GM13976 (cell line): ENCODE results near the gene UNC80.

Experiments used
- DNase-seq: peaks from one replicate; pipeline ENCODE4 v3.0.0; 2012; ENCODE audit warnings: low spot score
- in situ Hi-C: fragments of 300-500 bp; cut with MboI; formaldehyde crosslinking; loops from one replicate; pipeline ENCODE4 v1.12.0; 2022; ENCODE audit warnings: low sequenced_read_pairs, mixed read lengths, inconsistent platforms; ENCODE audit not compliant: unreplicated experiment
- TF ChIP-seq, protein P1 (sequence below): IDR thresholded peaks from 2 replicates; pipeline ENCODE4 v1.5.1; 2012; ENCODE audit warnings: borderline replicate concordance, mild to moderate bottlenecking; ENCODE audit not compliant: insufficient read depth; ENCODE audit errors: extremely low read depth, missing control alignments, control extremely low read depth

UNC80 gene

GRCh38 chr2:209977386-209978239, 206.0 kb downstream of the UNC80 start:
- DNase-seq = peak; percentile 47
- TF ChIP-seq, protein P1, sequence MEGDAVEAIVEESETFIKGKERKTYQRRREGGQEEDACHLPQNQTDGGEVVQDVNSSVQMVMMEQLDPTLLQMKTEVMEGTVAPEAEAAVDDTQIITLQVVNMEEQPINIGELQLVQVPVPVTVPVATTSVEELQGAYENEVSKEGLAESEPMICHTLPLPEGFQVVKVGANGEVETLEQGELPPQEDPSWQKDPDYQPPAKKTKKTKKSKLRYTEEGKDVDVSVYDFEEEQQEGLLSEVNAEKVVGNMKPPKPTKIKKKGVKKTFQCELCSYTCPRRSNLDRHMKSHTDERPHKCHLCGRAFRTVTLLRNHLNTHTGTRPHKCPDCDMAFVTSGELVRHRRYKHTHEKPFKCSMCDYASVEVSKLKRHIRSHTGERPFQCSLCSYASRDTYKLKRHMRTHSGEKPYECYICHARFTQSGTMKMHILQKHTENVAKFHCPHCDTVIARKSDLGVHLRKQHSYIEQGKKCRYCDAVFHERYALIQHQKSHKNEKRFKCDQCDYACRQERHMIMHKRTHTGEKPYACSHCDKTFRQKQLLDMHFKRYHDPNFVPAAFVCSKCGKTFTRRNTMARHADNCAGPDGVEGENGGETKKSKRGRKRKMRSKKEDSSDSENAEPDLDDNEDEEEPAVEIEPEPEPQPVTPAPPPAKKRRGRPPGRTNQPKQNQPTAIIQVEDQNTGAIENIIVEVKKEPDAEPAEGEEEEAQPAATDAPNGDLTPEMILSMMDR = no peak
- in situ Hi-C loops = loop anchor here (5.0 kb wide), 1 partner anchor 215 kb away; no protein-coding TSS in a partner anchor

DNA sequence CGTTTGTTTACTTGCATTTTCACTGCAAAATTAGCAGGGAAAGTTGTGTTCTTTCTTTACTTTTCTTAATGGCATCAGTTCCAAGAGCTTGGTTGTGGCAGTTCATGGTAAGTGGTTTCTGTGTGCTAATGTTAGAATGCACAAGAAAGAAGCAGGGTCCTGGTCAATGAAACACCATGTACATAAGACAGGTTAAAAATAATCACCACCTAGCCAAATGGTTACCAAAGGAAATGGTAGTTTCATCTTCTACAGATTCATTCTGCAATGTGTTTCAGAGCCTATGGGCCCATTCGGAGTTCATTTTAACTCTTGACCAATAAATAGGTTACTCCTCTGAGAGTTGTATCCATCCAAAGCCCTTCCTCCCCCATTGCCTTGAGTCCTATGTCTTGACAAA, 212.7 kb downstream of the UNC80 start:
- TF ChIP-seq, protein P1 = no peak
- in situ Hi-C loops = no loop called here

GRCh38 chr2:209985874-209986273, 214.2 kb downstream of the UNC80 start:
- no peak for DNase-seq
- in situ Hi-C loops = no loop called here
- TF ChIP-seq, protein P1 = no peak

More for the DNA sequence above, 212.7 kb downstream of the UNC80 start:
- no peak for DNase-seq

DNA sequence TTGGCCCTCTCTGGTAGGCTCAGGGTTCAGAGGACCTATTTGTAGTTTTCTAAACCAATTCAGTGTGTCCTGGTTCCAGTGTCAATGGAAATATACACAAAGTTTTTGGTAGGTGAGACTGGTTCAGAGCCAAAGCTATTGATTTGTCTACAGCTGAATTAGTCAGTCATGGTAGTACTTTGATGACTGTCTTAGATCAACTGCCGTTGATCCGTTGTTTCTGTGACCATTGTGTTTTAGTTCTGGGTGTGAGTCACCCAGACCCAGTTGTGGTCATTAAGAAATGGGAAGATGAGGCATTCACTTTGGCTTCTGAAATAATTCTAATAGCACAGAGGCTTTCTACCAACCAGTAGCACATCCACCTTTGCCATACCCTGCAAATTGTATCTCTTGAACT, 214.8 kb downstream of the UNC80 start:
- in situ Hi-C loops = no loop called here
- TF ChIP-seq, protein P1 = no peak
- no peak for DNase-seq

GRCh38 chr2:209988010-209988409, 216.4 kb downstream of the UNC80 start:
- in situ Hi-C loops = no loop called here
- TF ChIP-seq, protein P1 = no peak
- no peak for DNase-seq

- in situ Hi-C loops = no loop called here
- DNase-seq = no peak
- TF ChIP-seq, protein P1 = no peak
Observed at GRCh38 chr2:209990838-209991237, 219.2 kb downstream of the UNC80 start.
